Measurements from ENCODE around the gene INSYN1. TPM values are rescaled to one million over a fixed set of nuclear protein-coding genes. Genes with fewer than 3 reads are reported as not detected.
A peak's percentile ranks its signal among the peaks of the same experiment; 100 is the strongest.

Gene INSYN1
- total and polyA plus RNA-seq, 4 donors: 0.86 to 5.6 (median 4.0) TPM

DNA sequence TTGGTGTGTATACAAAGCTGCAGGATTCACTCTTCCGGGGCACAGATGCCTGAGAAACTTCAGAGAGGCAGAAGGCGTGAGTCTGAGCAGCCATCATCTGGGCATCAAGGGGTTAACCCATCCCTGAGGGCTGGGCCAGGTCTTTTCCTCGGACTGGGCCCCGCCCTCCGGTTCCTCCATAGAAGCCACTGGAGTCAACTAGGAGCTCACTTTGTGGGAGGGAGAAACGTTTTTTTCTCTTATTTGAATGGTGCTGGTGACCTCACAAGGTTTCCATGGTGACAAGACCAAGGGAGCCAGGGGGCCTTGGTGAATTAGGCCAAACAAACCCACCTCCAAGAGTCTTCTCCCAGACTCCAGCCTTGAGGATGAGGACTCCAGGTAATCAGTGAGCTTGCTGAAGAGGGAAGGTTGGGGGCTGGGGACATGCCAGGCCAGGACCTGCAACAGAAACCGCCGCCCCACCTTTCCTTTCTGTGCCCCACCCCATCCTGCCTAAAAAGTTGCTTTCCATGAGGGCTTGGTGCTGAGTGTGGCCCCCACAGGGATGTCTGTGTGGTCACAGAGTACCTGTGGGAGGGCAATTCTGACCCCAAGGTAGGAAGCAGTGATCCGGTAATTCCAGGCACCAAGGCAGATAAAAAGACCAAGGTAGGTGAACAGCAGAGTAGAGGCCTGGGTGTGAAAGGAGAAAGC, 14.8 kb upstream of the INSYN1 start:
- H3K9me3 ChIP-seq (ENCODE audit: control insufficient read depth in 4 of 4, insufficient read depth in 3 of 4, low read length in 3 of 4): no peaks in the 10 kb centered on the region
- H3K27me3 ChIP-seq (ENCODE audit: control insufficient read depth in 3 of 3, insufficient read depth in 3 of 3, low read length in 2 of 3): no peaks in the 10 kb centered on the region
- 57 to 58% methylated on average over 9 of the region's 9 CpGs for WGBS, 2 donors
- ATAC-seq (ENCODE audit: insufficient read depth, low FRiP score): no peak
- H3K9ac ChIP-seq (ENCODE audit: insufficient read depth in 1 of 2, low read length in 2 of 2): no peak overlapping the region
- no peaks in the 10 kb centered on the region for H3K36me3 ChIP-seq (ENCODE audit: control insufficient read depth in 4 of 4, insufficient read depth in 4 of 4, low read length in 4 of 4)
- H3K4me1 ChIP-seq (ENCODE audit: control insufficient read depth in 5 of 5, insufficient read depth in 5 of 5, low read length in 5 of 5): peaks cover 0 to 27% (median 15%) of the 10 kb centered on the region in 5 donors
- H3K4me3 ChIP-seq: no peak overlapping the region
- H3K27ac ChIP-seq (ENCODE audit: low read depth in 1 of 2, low read length in 1 of 2): no peak overlapping the region
- no peak for DNase-seq
- TF ChIP-seq, protein P1, sequence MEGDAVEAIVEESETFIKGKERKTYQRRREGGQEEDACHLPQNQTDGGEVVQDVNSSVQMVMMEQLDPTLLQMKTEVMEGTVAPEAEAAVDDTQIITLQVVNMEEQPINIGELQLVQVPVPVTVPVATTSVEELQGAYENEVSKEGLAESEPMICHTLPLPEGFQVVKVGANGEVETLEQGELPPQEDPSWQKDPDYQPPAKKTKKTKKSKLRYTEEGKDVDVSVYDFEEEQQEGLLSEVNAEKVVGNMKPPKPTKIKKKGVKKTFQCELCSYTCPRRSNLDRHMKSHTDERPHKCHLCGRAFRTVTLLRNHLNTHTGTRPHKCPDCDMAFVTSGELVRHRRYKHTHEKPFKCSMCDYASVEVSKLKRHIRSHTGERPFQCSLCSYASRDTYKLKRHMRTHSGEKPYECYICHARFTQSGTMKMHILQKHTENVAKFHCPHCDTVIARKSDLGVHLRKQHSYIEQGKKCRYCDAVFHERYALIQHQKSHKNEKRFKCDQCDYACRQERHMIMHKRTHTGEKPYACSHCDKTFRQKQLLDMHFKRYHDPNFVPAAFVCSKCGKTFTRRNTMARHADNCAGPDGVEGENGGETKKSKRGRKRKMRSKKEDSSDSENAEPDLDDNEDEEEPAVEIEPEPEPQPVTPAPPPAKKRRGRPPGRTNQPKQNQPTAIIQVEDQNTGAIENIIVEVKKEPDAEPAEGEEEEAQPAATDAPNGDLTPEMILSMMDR (IDR thresholded peaks at IDR 0.05; ENCODE audit: control extremely low read depth, extremely low read depth): no peak

DNA sequence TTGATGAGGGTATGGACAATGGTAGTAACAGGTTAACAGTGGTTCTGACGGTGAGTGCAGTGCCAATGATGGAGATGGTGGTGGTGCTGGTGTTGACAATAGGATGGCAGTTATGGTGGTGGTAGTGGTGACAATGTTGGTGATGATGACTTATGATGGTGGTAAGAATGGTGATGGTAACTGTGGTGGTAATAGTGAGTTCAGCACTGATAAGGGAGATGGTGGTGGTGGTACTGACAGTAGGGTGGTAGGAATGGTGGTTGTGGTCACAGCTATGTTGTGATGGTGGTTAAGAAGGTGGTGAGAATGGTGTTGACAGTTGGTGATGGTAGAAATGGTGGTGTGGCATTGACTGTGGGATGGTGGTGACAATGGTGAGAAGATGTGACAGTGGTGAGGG, 13.4 kb upstream of the INSYN1 start:
- TF ChIP-seq, protein P1 (IDR thresholded peaks at IDR 0.05; ENCODE audit: control extremely low read depth, extremely low read depth): no peak
- H3K9me3 ChIP-seq (ENCODE audit: control insufficient read depth in 4 of 4, insufficient read depth in 3 of 4, low read length in 3 of 4): no peaks in the 10 kb centered on the region
- 91 to 94% methylated on average over 1 of the region's 1 CpG for WGBS, 2 donors
- no peak for DNase-seq
- no peak overlapping the region for H3K27ac ChIP-seq (ENCODE audit: low read depth in 1 of 2, low read length in 1 of 2)
- no peak overlapping the region for H3K4me3 ChIP-seq
- H3K4me1 ChIP-seq (ENCODE audit: control insufficient read depth in 5 of 5, insufficient read depth in 5 of 5, low read length in 5 of 5): peaks cover 0 to 37% (median 15%) of the 10 kb centered on the region in 5 donors
- ATAC-seq (ENCODE audit: insufficient read depth, low FRiP score): no peak
- no peak overlapping the region for H3K9ac ChIP-seq (ENCODE audit: insufficient read depth in 1 of 2, low read length in 2 of 2)
- H3K27me3 ChIP-seq (ENCODE audit: control insufficient read depth in 3 of 3, insufficient read depth in 3 of 3, low read length in 2 of 3): no peaks in the 10 kb centered on the region
- H3K36me3 ChIP-seq (ENCODE audit: control insufficient read depth in 4 of 4, insufficient read depth in 4 of 4, low read length in 4 of 4): no peaks in the 10 kb centered on the region

DNA sequence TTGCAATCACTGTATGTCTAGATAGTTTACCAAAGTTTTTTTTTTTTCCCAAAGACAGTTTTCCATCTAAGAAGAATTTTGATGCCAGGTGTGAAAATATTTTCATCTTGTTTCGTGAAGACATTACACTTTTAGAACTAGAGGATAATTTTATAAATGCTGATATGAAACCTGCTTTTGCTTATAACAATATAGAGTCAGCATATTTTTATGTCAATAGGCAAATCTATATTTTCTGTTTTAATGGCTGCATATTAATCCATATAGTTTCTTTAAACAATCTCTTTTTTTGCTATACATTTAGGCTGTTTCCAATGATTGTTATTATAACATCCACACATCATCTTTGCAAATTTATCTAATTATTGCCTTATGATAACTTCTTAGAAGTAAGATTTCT, 12.6 kb upstream of the INSYN1 start:
- no peak for ATAC-seq (ENCODE audit: insufficient read depth, low FRiP score)
- no peak for DNase-seq
- TF ChIP-seq, protein P1 (IDR thresholded peaks at IDR 0.05; ENCODE audit: control extremely low read depth, extremely low read depth): no peak
- H3K9me3 ChIP-seq (ENCODE audit: control insufficient read depth in 4 of 4, insufficient read depth in 3 of 4, low read length in 3 of 4): no peaks in the 10 kb centered on the region
- H3K27me3 ChIP-seq (ENCODE audit: control insufficient read depth in 3 of 3, insufficient read depth in 3 of 3, low read length in 2 of 3): no peaks in the 10 kb centered on the region
- 86 to 89% methylated on average over 1 of the region's 1 CpG for WGBS, 2 donors
- H3K9ac ChIP-seq (ENCODE audit: insufficient read depth in 1 of 2, low read length in 2 of 2): no peak overlapping the region
- no peaks in the 10 kb centered on the region for H3K36me3 ChIP-seq (ENCODE audit: control insufficient read depth in 4 of 4, insufficient read depth in 4 of 4, low read length in 4 of 4)
- H3K27ac ChIP-seq (ENCODE audit: low read depth in 1 of 2, low read length in 1 of 2): no peak overlapping the region
- no peak overlapping the region for H3K4me3 ChIP-seq
- peaks cover 0 to 41% (median 19%) of the 10 kb centered on the region in 5 donors for H3K4me1 ChIP-seq (ENCODE audit: control insufficient read depth in 5 of 5, insufficient read depth in 5 of 5, low read length in 5 of 5)

DNA sequence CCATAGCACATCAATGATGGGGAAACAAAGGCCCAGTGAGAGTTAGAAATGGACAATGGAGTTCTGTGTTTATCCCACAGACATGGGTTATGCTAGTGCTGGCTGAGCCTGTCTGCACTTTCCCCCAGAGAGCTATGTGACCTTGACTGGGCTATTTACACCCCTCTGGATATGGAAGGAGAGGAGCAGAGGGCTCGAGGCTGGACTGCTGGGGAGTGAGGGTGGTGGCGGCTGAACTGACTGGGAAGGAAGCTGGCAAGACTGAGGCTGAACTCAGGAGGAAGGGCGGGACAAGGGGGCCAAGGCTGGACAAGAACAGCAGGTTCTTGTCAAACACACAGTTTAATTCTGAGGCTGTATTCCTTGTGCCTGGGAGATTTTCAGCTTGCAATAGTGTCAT, 10.8 kb upstream of the INSYN1 start:
- 55 to 64% methylated on average over 3 of the region's 3 CpGs for WGBS, 2 donors
- ATAC-seq (ENCODE audit: insufficient read depth, low FRiP score) (no peak), DNase-seq (peak; percentile 82 to 98 (median 94))

More for the DNA sequence above, 10.8 kb upstream of the INSYN1 start:
- TF ChIP-seq, protein P1 (IDR thresholded peaks at IDR 0.05; ENCODE audit: control extremely low read depth, extremely low read depth): no peak
- no peaks in the 10 kb centered on the region for H3K36me3 ChIP-seq (ENCODE audit: control insufficient read depth in 4 of 4, insufficient read depth in 4 of 4, low read length in 4 of 4)
- no peak overlapping the region for H3K4me3 ChIP-seq
- peaks cover 0 to 41% (median 16%) of the 10 kb centered on the region in 5 donors for H3K4me1 ChIP-seq (ENCODE audit: control insufficient read depth in 5 of 5, insufficient read depth in 5 of 5, low read length in 5 of 5)
- H3K27me3 ChIP-seq (ENCODE audit: control insufficient read depth in 3 of 3, insufficient read depth in 3 of 3, low read length in 2 of 3): no peaks in the 10 kb centered on the region
- no peaks in the 10 kb centered on the region for H3K9me3 ChIP-seq (ENCODE audit: control insufficient read depth in 4 of 4, insufficient read depth in 3 of 4, low read length in 3 of 4)
- no peak overlapping the region for H3K27ac ChIP-seq (ENCODE audit: low read depth in 1 of 2, low read length in 1 of 2)
- no peak overlapping the region for H3K9ac ChIP-seq (ENCODE audit: insufficient read depth in 1 of 2, low read length in 2 of 2)
